Sigmoid colon (tissue), 4 donors: ENCODE data around the gene ADGRA3.

Experiments used
- EP300 ChIP-seq, 4 donors: sonication (generic); formaldehyde crosslinking; IDR thresholded peaks; one replicate each; pipeline ENCODE4 v1.6.1; 2017; ENCODE audit warnings: antibody characterized with exemption in 4 of 4
- POLR2A ChIP-seq, 2 donors: fragments of 450-650 bp; IDR thresholded peaks; one replicate each; pipeline ENCODE4 v1.6.1; 2016; ENCODE audit warnings: antibody characterized with exemption in 2 of 2, mild to moderate bottlenecking in 2 of 2, moderate library complexity in 2 of 2
- TF ChIP-seq, protein P1 (sequence below), 4 experiments: fragments of 450-650 bp in 3 of 4; fragments of 200-600 bp in 1 of 4; IDR thresholded peaks; one replicate each; pipeline ENCODE4 v1.5.1; 2016 to 2019; ENCODE audit warnings: antibody characterized with exemption in 4 of 4, mild to moderate bottlenecking in 3 of 4, moderate library complexity in 2 of 4

DNA sequence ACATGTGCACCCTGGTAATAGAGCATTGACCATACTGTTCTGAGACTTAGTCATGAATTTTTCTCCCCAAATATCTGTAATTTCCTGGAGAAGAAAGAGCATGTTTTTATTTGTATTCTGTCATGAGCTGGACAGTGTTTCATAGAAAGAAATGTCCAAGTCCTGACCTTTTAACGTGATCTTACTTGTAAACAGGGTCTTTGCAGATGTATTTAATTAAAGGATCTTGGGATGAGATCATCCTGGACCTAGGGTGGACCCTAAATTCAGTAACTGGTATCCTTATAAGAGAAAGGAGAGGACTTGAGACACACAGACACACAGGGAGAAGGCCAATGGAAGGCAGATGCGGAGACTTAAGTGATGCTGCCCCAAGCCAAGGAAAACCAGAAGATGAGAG, 3.6 kb downstream of the ADGRA3 start:
- no peak for TF ChIP-seq POLR2A (IDR thresholded peaks at IDR 0.05)
- TF ChIP-seq, protein P1, sequence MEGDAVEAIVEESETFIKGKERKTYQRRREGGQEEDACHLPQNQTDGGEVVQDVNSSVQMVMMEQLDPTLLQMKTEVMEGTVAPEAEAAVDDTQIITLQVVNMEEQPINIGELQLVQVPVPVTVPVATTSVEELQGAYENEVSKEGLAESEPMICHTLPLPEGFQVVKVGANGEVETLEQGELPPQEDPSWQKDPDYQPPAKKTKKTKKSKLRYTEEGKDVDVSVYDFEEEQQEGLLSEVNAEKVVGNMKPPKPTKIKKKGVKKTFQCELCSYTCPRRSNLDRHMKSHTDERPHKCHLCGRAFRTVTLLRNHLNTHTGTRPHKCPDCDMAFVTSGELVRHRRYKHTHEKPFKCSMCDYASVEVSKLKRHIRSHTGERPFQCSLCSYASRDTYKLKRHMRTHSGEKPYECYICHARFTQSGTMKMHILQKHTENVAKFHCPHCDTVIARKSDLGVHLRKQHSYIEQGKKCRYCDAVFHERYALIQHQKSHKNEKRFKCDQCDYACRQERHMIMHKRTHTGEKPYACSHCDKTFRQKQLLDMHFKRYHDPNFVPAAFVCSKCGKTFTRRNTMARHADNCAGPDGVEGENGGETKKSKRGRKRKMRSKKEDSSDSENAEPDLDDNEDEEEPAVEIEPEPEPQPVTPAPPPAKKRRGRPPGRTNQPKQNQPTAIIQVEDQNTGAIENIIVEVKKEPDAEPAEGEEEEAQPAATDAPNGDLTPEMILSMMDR (IDR thresholded peaks at IDR 0.05): no peak
- no peak for TF ChIP-seq EP300 (IDR thresholded peaks at IDR 0.05)
